AG08395 (cell line): Measurements from ENCODE around the gene TRIM6.
"Not testable (repeated sequence)": the region's sequence is repeated elsewhere in the genome, so short reads cannot be mapped to it uniquely, and the experiment has no call there.

Experiments used
- DNase-seq: peaks from one replicate; pipeline ENCODE4 v3.0.0; 2012; ENCODE audit warnings: mixed read lengths, low spot score

Gene TRIM6, protein sequence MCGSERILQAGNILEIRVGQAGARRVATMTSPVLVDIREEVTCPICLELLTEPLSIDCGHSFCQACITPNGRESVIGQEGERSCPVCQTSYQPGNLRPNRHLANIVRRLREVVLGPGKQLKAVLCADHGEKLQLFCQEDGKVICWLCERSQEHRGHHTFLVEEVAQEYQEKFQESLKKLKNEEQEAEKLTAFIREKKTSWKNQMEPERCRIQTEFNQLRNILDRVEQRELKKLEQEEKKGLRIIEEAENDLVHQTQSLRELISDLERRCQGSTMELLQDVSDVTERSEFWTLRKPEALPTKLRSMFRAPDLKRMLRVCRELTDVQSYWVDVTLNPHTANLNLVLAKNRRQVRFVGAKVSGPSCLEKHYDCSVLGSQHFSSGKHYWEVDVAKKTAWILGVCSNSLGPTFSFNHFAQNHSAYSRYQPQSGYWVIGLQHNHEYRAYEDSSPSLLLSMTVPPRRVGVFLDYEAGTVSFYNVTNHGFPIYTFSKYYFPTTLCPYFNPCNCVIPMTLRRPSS

DNA sequence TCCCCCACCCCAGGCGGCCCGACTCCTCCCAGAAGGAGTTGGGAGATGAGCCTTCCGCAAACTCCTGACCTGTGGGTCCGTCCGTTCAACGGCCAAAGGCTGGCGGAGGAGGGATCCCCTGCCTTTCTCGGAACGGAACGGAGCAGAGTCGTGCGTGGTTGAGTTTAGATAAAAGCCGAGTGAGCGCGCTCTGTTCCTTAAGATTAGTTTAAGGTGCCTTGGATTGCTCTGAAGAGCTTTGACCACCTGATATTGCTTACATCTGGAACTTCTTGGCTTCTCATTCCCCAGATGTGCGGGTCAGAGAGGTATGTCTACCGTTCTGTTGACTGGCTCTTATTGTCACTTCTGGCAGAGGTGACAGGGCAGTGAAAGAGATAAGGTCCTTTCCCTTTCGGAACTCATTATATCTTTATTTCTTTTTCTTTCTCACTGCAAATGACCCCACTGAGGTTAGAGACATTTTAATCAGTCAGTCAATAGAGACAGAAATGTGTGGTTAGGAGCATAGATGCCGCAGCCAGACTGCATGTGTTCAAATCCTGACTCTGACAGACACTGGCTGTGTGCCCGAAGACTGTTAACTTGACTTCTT, at the start of gene TRIM6:
Gene TRIM6 (plus strand): TSS at position 31 of the 595 bp plus-strand sequence. CDS start 261 bp downstream, at position 292.
- peak; percentile 55 for DNase-seq

DNA sequence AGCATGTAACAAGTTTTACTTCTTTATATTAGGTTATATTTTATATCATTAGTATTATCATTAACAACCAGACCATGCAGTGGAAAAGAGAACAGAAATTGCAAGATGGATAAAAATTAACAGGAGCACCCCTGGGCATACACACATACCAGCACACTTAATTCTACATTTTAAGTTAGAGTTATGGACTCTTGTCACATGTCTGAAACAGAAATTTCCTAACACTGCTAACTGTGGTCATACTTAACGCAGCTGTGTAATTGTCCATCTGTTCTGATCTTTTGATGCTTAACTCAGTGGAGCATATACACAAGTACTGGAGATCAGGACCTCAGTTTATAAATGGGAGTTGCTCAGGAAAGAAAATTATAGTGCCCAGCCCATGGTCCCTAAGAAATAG, 48.5 kb upstream of the TRIM6 start:
- DNase-seq: no peak

DNA sequence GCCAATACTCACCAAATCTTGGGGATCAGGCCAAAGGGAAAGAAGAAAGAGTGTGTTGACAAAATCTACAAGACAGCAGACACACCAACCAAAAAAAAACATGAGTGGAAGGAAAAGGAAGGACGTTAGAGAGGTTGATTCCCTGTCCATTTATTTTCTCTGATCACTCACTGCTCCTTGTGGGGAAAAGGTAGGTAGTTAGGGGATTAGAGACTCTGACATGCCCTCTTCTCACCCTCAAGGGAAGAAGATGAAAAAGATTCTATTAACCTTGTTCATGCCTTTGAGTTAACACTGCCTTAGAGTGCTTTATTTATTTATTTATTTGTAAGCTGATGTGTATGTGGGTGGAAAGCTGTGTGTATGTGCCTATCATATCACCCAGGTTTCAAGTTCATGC, 48.0 kb upstream of the TRIM6 start, which contains the start of gene OR52H1:
Gene OR52H1 (minus strand): TSS at position 101 of the 400 bp plus-strand sequence. CDS start 3,035 bp downstream, outside the sequence.
- DNase-seq: no peak

DNA sequence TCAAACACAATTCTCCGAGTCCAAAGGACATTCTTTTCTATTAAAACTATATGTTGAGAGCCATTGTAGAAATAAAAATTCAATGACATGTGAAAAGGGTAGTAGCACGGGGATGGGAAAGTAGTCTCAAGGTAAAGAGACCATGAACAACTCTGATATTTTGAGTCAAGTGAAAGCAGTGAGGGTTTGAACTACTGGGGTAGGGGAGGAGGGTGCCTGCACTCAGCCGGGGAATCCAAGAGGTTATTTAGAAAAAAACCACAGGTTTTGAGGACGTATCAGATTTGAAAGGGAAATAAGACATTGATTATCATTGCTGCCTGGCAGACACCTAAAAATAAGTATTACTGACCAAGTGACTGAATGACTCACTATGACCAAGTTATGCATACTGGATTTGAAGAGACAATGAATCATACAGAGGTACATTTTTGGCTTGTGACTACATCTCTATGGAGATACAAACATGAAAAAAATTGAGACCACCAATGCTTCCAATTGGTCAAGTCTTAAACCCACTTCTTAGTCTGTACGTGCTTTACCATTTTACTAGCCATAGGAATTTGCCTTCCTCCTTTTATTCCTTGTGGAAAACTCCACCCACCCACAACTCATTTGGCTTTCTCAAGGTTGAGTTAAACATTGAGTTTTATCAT, 45.9 kb upstream of the TRIM6 start:
- DNase-seq: peak; percentile 67

DNA sequence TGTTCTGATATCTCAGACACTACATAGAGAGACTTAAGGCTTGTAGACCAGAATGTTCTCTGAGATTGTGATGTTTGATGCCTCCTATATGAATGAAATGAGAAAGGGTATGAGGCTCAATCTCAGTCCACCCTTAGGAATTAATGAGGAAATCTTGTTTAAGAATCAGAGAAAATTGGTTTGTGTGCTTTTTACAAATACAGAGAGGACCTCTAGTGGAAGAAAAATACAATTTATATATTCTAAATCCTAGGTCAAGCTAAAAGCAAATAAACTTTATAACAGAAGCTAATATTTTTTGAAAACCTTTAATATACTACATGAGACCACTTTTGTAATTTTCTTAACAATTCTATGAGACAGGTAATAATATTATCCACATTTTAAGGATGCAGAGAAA, 43.1 kb upstream of the TRIM6 start:
- DNase-seq: no peak

DNA sequence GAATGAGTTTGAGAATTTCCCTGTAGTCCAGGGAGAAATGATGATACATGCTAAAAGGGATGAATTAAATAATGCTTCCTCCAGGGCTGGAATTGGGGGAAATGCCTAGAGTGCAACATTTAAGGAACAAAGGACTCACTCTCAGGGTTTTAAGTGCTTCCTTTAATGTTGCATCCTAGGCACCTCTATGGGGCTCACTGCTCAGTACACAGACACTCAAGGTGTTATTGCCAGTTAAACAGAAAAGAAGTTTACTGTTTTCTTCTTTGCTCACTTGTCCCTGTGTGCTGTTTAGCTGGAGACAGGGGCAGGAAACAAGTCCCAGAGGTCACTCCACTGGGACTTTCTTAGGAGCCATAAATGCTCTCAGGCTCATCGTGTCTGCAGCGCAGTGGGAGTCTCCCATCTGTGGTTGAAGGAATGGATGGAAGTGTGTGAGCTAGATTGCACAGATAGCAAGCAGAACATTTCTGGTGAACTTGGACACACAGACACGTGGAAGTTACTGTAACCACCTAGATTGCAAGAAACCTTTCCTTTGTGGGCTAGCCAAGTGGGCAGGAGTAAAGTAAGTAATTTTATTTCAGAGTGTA, 39.7 kb upstream of the TRIM6 start:
- DNase-seq: no peak

DNA sequence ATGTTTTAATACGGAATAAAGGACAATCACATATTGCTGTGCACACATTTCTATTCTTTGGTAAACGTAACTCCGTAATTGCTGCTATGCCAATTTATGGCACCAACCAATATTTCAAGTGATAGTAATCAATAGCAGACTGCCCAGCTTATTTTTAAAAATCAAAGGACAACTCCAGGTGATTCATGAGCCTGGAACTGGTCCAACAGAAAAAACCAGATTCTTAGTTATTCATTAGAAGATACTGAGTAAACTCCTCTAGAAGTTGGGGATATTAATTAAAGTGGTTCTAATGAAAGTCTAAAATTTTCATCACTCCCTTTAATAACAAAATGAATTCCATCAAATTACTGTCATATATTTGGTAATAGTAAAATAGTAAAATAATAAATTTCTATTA, 38.7 kb upstream of the TRIM6 start:
- DNase-seq: no peak

DNA sequence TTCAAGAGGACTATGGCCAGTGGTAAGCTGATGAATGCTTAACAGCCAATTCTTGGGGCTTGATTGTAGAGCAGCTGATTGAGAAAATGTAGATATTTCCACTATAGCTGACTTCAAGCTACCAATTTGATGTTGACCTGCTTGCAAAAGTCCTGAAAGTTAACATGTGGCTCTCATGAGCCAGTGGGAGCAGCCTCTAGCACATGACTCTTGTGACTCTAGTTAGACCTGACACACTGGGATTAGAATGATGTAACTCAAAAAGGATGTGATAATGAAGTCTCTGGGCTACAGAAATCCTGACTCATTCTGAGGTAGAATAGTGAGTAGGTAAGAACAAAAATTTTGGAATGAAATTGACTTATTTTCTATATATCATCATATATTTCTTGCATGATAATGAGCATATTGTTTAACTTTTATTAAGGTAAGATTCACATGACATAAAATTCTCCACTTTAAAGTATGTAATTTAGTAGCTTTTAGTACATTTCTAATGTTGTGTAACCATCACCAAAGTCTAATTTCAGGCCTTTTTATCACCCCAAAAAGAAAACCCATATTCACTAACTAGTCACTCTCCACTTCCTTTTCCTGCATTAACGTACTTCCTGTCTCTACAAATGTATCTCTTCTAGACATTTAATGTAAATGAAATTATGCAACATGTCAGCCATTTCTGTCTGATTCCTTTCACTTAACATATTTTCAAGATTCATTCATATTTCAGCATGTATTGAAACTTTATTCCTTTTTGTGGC, 32.0 kb upstream of the TRIM6 start:
- no peak for DNase-seq

DNA sequence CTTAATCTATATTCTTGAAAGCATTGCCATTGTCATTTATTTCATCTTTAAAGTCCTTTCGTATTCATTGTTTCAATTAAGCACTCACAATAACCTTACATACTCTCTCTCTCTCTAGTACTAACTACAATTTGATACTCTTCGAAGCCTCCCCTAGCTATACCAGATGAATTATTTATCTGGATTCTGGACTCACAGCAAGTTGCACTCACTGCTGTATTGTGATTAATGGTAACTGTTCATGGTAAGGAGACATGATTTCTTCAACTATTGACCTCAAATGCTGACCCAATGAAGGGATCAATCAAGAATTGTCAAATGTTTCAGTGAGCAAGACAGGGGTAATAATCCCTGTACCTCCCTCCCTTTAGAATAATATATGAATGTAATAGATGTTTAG, 21.8 kb upstream of the TRIM6 start:
- no peak for DNase-seq

DNA sequence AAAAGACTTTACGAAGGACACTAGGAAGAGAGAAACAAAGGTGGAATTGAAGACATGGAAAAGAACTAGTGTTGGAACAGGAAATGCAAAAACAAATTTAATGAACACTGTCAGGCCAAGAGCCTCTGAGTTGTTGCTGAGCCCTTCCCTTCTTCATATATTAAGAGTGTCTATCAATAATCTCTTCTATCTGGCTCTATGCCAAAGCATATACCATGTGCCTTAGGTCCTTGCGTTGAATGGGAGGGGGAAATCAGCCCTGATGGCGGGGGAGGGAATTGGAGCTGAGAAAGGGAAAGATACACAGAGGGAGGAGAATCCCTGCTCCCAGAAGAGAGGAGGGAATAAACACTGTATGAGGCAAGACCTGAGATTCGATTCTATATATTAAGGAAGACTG, 21.3 kb upstream of the TRIM6 start:
- no peak for DNase-seq

DNA sequence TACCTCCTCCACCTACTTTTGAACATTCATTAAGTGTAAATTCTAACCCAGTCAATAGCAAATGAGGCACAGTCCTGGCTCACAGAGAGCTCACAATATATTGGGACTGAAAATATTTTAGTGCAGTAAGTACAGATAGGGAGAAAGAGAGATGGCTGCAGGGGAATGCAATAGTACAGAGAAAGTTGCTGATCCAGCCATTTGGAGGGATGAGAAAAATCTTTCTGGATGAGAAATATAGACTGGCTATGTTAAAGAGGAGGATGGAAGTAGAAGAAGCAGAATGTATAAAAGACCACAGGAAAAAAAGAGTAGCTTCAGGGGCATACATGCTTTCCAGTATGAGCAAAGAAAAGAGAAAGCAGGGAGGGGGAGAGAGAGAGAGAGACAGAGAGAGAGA, 19.3 kb upstream of the TRIM6 start:
- no peak for DNase-seq

DNA sequence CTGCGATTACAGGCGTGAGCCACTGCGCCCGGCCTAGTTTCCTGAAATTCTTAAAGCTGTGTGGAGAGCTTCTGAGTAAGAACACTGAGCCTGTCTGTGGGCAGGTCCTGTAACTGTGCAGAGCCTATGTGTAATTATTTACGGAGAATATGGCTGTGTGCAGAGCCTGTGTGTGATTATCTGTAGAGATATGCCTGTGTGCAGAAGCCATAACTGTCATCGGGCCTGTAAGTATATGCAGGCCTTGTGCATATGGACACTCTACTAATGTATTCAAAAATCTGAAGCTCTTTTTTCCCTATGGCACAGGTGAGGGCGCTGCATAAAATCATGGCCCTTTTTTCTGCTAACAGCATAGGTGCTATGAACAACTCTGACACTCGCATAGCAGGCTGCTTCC, 15.9 kb upstream of the TRIM6 start, which contains the start of gene OR52B6:
Gene OR52B6 (plus strand): TSS at position 301 of the 400 bp plus-strand sequence. CDS start 0 bp downstream, at position 301.
- no peak for DNase-seq

DNA sequence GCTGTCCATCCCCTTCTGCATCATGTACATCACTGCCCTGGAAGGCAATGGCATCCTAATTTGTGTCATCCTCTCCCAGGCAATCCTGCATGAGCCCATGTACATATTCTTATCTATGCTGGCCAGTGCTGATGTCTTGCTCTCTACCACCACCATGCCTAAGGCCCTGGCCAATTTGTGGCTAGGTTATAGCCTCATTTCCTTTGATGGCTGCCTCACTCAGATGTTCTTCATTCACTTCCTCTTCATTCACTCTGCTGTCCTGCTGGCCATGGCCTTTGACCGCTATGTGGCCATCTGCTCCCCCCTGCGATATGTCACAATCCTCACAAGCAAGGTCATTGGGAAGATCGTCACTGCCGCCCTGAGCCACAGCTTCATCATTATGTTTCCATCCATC, 15.4 kb upstream of the TRIM6 start:
- DNase-seq: no peak

DNA sequence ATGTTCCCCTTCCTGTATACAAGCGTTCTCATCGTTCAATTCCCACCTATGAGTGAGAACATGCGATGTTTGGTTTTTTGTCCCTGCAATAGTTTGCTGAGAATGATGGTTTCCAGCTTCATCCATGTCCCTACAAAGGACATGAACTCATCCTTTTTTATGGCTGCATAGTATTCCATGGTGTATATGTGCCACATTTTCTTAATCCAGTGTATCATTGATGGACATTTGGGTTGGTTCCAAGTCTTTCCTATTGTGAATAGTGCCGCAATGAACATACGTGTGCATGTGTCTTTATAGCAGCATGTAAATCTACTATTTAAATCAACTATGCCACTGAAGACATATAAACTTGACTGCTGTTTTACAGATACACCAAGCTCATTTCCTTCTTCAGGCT, 12.0 kb upstream of the TRIM6 start:
- not testable (repeated sequence) for DNase-seq

DNA sequence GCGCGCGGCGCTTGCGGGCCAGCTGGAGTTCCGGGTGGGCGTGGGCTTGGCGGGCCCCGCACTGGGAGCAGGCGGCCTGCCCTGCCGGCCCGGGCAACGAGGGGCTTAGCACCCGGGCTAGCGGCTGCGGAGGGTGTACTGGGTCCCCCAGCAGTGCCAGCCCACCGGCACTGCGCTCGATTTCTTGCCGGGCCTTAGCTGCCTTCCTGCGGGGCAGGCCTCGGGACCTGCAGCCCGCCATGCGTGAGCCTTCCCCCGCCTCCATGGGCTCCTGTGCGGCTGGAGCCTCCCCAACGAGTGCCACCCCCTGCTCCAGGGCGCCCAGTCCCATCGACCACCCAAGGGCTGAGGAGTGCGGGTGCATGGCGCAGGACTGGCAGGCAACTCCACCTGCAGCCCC, 6.5 kb upstream of the TRIM6 start:
- not testable (repeated sequence) for DNase-seq

DNA sequence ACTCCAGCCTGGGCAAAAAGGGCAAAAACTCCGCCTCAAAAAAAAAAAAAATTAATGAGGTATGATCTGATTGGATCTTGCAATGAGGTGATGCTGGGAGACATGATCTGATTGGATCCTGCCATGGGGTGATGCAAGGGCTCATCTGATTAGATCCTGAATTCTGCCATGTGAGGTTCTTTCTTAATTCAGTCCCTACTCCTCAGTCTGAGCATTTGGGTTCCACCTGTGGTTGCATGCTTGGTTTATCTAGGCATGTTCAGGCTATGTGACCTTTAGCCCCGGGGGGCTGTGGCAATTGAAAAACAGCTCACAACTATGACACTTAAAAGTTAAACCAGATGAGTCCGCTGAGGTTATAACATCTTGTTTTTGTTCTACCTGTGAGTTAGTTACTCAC, 4.8 kb upstream of the TRIM6 start:
- DNase-seq: no peak

DNA sequence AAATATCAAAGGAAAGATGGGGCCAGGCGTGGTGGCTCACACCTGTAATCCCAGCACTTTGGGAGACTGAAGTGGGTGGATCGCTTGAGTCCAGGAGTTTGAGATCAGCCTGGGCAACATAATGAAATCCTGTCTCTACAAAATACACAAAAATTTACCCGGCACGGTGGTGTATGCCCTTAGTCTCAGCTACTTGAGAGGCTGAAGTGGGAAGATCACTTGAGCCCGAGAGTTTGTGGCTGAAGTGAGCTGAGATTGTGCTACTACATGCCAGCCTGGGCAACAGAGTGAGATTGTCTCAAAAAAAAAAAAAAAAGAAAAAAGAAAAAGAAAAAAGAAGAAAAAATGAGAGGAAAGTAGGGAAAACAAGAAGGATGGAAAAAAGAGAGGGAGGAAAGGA, 3.8 kb upstream of the TRIM6 start:
- DNase-seq: no peak

DNA sequence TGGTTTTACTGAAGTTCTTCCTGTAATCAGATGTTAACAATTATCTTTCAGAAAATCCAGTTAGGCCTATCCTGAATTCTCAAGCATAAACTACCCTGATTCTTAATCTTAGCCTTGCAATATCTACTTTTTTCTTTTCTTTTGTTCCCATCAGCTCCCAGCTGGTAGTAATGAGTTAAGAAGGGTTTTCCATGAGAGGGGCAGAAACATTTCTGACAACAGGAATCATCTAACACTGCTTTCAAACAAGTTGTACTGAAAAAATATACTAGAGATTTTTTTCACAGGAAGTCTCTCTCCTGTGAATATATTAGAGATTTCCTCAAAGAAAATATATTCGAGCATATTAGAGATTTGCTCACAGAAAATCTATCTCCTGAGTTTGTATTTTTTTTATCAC, 3.3 kb upstream of the TRIM6 start:
- DNase-seq: no peak

DNA sequence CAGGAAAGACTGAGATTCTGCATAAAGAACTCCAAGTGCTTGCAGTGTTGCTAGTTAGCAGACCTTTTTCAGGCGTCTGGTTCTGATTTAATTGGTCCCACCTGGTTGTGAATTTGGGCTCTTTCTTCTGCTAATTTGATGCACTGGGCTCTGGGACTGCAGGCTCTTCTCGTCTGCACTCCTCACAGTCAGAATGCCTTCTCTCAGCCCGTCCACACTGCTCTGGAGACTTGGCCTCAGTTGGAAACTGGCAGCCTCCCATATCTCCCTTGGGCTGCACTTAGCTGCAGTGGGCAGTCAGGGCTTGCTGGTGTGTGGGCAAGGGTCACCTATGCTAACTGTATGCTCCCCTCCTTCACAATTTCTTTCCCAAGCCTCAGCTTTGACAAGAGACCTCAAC, 1.5 kb downstream of the TRIM6 start:
- no peak for DNase-seq

DNA sequence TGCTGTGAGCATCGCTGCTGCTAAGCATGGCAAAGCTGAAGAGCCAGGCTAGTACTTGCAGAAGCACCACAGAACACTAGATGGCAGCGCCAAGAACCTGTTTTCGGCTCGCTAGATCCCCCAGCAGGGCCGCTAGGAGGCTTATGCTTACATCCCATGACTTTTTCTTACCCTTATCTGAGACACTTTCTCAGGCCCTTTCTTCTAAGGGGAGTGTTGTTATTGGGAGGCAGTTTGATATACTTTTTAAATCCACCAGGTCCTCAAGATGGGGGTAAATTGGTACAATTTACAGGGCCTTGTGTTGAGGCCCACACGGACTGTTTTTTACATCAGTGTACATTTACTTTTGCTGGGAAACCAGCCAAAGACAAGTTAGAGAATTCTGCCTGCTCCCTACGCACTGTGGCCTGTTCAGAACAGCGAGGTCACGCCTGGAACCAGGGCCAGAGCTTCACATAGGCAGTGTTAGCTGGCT, 4.0 kb downstream of the TRIM6 start:
- DNase-seq: peak; percentile 62

DNA sequence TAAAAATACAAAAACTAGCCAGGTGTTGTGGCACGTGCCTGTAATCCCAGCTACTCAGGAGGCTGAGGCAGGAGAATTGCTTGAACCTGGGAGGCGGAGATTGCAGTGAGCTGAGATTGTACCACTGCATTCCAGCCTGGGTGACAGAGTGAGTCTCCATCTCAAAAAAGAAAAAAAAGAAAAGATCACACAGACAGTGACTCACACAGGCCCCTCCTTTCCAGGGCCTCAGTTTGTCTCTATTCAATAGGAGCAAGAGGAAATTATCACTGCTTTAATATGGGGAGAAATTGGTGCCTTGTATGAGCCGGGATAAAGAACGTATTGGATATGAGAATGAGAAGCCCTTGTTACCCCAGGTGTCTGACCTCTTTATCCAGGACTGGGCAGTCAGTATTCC, 6.4 kb downstream of the TRIM6 start:
- peak; percentile 25 for DNase-seq
